H9 (cell line): ENCODE results near the gene NDUFB1. TPM values are rescaled to one million over a fixed set of nuclear protein-coding genes. Genes with fewer than 3 reads are reported as not detected.

Experiments used
- DNase-seq: peaks from one replicate; pipeline ENCODE4 v3.0.0-alpha.2; 2017
- H2AFZ ChIP-seq: one replicate; pipeline ENCODE4 v1.6.1; 2013; ENCODE audit warnings: mild to moderate bottlenecking, low read length, control low read depth, moderate library complexity
- H2AK5ac ChIP-seq: 2 replicates; pipeline ENCODE4 v1.6.1; 2013; ENCODE audit warnings: low read length, control low read depth, mixed read lengths; ENCODE audit not compliant: insufficient read length
- H2BK120ac ChIP-seq: one replicate; pipeline ENCODE4 v1.6.1; 2013; ENCODE audit warnings: low read depth, mild to moderate bottlenecking, low read length, control low read depth, inconsistent platforms; ENCODE audit not compliant: poor library complexity, severe bottlenecking
- H2BK12ac ChIP-seq: 2 replicates; pipeline ENCODE4 v1.6.1; 2013; ENCODE audit warnings: low read length, control low read depth, mixed read lengths, low read depth; ENCODE audit not compliant: insufficient read length
- H2BK15ac ChIP-seq: 2 replicates; pipeline ENCODE4 v1.6.1; 2013; ENCODE audit warnings: low read depth, low read length, control low read depth
- H2BK20ac ChIP-seq: one replicate; pipeline ENCODE4 v1.6.1; 2013; ENCODE audit warnings: low read depth, mild to moderate bottlenecking, low read length, control low read depth, inconsistent platforms; ENCODE audit not compliant: poor library complexity, severe bottlenecking
- H2BK5ac ChIP-seq: 2 replicates; pipeline ENCODE4 v1.6.1; 2013; ENCODE audit warnings: low read length, control low read depth, mixed read lengths; ENCODE audit not compliant: insufficient read length
- H3K14ac ChIP-seq: 2 replicates; pipeline ENCODE4 v1.6.1; 2013; ENCODE audit warnings: low read length, control low read depth; ENCODE audit not compliant: insufficient read depth
- H3K18ac ChIP-seq: 2 replicates; pipeline ENCODE4 v1.6.1; 2013; ENCODE audit warnings: low read depth, mild to moderate bottlenecking, mixed read lengths, low read length, control low read depth; ENCODE audit not compliant: insufficient read length
- H3K23ac ChIP-seq: 2 replicates; pipeline ENCODE4 v1.6.1; 2013; ENCODE audit warnings: low read length, control low read depth, mixed read lengths, low read depth; ENCODE audit not compliant: insufficient read length
- H3K23me2 ChIP-seq: 2 replicates; pipeline ENCODE4 v1.6.1; 2013; ENCODE audit warnings: low read depth, mild to moderate bottlenecking, mixed read lengths, low read length, control low read depth; ENCODE audit not compliant: insufficient read length, poor library complexity, severe bottlenecking
- H3K27ac ChIP-seq: 2 replicates; pipeline ENCODE4 v1.5.1; 2013; ENCODE audit warnings: low read length, control low read depth, mixed read lengths, low read depth; ENCODE audit not compliant: insufficient read length
- H3K27me3 ChIP-seq: 2 replicates; pipeline ENCODE4 v1.6.1; 2013; ENCODE audit warnings: low read length, control low read depth, inconsistent platforms; ENCODE audit not compliant: insufficient read depth
- H3K4ac ChIP-seq: 2 replicates; pipeline ENCODE4 v1.6.1; 2013; ENCODE audit warnings: low read depth, mild to moderate bottlenecking, control low read depth, inconsistent platforms, low read length, moderate library complexity
- H3K4me1 ChIP-seq: 2 replicates; pipeline ENCODE4 v1.6.1; 2013; ENCODE audit warnings: low read length, control low read depth, inconsistent platforms; ENCODE audit not compliant: insufficient read depth
- H3K4me2 ChIP-seq: 2 replicates; pipeline ENCODE4 v1.6.1; 2013; ENCODE audit warnings: low read length, control low read depth, mixed read lengths; ENCODE audit not compliant: insufficient read length, insufficient read depth
- H3K56ac ChIP-seq: 2 replicates; pipeline ENCODE4 v1.6.1; 2013; ENCODE audit warnings: low read depth, mild to moderate bottlenecking, mixed read lengths, low read length, control low read depth; ENCODE audit not compliant: insufficient read length
- H3K79me1 ChIP-seq: 2 replicates; pipeline ENCODE4 v1.6.1; 2013; ENCODE audit warnings: low read depth, mild to moderate bottlenecking, moderate library complexity, low read length, control low read depth, inconsistent platforms; ENCODE audit not compliant: insufficient read depth, poor library complexity, severe bottlenecking
- H3K79me2 ChIP-seq: 2 replicates; pipeline ENCODE4 v1.6.1; 2013; ENCODE audit warnings: low read length, control low read depth, inconsistent platforms; ENCODE audit not compliant: insufficient read depth
- H3K9ac ChIP-seq: 2 replicates; pipeline ENCODE4 v1.6.1; 2013; ENCODE audit warnings: low read length, control low read depth, mixed read lengths; ENCODE audit not compliant: insufficient read length; ENCODE audit errors: extremely low read depth
- H3K9me3 ChIP-seq: one replicate; pipeline ENCODE4 v1.6.1; 2013; ENCODE audit warnings: low read depth, low read length, inconsistent platforms; ENCODE audit not compliant: control insufficient read depth
- H3T11ph ChIP-seq: one replicate; pipeline ENCODE4 v1.6.1; 2013; ENCODE audit warnings: mild to moderate bottlenecking, low read length, control low read depth, inconsistent platforms
- H4K20me1 ChIP-seq: one replicate; pipeline ENCODE4 v1.6.1; 2013; ENCODE audit not compliant: control insufficient read depth, insufficient read length, insufficient read depth
- H4K5ac ChIP-seq: 2 replicates; pipeline ENCODE4 v1.6.1; 2013; ENCODE audit warnings: low read depth, mild to moderate bottlenecking, mixed read lengths, low read length, control low read depth; ENCODE audit not compliant: insufficient read length
- H4K8ac ChIP-seq: replicated peaks from 2 replicates; pipeline ENCODE4 v1.6.1; 2013; ENCODE audit warnings: low read length, control low read depth, mixed read lengths, low read depth; ENCODE audit not compliant: insufficient read length
- H4K91ac ChIP-seq: 2 replicates; pipeline ENCODE4 v1.6.1; 2013; ENCODE audit warnings: low read depth, mild to moderate bottlenecking, moderate library complexity, mixed read lengths, low read length, control low read depth; ENCODE audit not compliant: insufficient read length
- H3K27ac Mint-ChIP-seq, 3 experiments: 2 replicates in 2 of 3; 3 replicates in 1 of 3; pipeline ENCODE4 v1.8.0; 2020 to 2021; ENCODE audit warnings: mixed read lengths in 3 of 3, mild to moderate bottlenecking in 1 of 3, moderate library complexity in 1 of 3
- H3K27me3 Mint-ChIP-seq: 2 replicates; pipeline ENCODE4 v1.8.0; 2021; ENCODE audit warnings: low read depth, mild to moderate bottlenecking, moderate library complexity, mixed read lengths
- H3K36me3 Mint-ChIP-seq, 3 experiments: 2 replicates in 2 of 3; 3 replicates in 1 of 3; pipeline ENCODE4 v1.8.0; 2020 to 2021; ENCODE audit warnings: low read depth in 3 of 3, mixed read lengths in 3 of 3; ENCODE audit not compliant: insufficient read depth in 1 of 3
- H3K4me1 Mint-ChIP-seq, 2 experiments: 2 replicates each; pipeline ENCODE4 v1.8.0; 2020; ENCODE audit warnings: mixed read lengths in 2 of 2
- H3K4me3 Mint-ChIP-seq, 2 experiments: 2 replicates in 1 of 2; 3 replicates in 1 of 2; pipeline ENCODE4 v1.8.0; 2020 to 2021; ENCODE audit warnings: mild to moderate bottlenecking in 2 of 2, mixed read lengths in 2 of 2, moderate library complexity in 1 of 2
- H3K9me3 Mint-ChIP-seq, 2 experiments: 2 replicates in 1 of 2; 3 replicates in 1 of 2; pipeline ENCODE4 v1.8.0; 2020; ENCODE audit warnings: mild to moderate bottlenecking in 2 of 2, mixed read lengths in 2 of 2, moderate library complexity in 1 of 2
- WGBS: extraction: QIAGEN DNeasy Blood & Tissue Kit; methylation state at CpG from one replicate; pipeline ENCODE4 v1.1.7; 2013; ENCODE audit warnings: missing lambda C conversion rate, low lambda C conversion rate, mixed read lengths; ENCODE audit not compliant: insufficient read length; ENCODE audit errors: extremely low coverage; 5-methylcytosine and 5-hydroxymethylcytosine counted together
- total RNA-seq: library from RNA; stranded (reverse); gene quantifications from 2 replicates; pipeline ENCODE4 v1.2.1, GENCODE V29; 2021
- TF ChIP-seq, protein P1 (sequence below): fragments of 200-600 bp; sonication (generic); conservative IDR thresholded peaks from 3 replicates; pipeline ENCODE4 v1.8.0; 2021; ENCODE audit warnings: antibody characterized with exemption, mild to moderate bottlenecking

NDUFB1 gene
- total RNA-seq, 1 experiment from 2014 or later, result 153 TPM

DNA sequence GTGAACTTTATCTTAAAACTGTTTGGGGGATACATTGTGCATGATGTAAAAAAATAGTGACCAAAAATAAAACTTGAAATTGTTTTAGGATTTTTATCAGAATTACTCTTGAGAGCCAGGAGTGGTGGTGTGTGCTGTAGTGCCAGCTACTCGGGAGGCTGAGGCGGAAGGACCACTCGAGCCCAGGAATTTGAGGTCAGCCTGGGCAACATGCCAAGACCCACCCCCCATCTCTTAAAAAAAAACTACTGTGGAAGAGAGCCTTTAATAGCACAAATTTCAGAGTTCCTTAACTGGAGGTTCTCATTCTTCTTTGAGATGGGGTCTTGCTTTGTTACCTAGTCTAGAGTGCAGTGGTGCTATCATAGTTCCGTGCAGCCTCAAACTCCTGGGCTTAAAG lies 21.8 kb upstream of the NDUFB1 start:
- Histone ChIP-seq H2BK120ac (no peak overlapping the region), H2BK15ac (no peak overlapping the region), H3K27ac (no peak overlapping the region), H2BK5ac (no peak overlapping the region), H3K4me1 (no peaks in the 10 kb centered on the region), H3K23me2 (no peaks in the 10 kb centered on the region), H3K18ac (no peak overlapping the region), H4K91ac (no peak overlapping the region), H3K79me1 (no peaks in the 10 kb centered on the region), H4K20me1 (no peaks in the 10 kb centered on the region), H3K4ac (no peak overlapping the region), H3K9me3 (no peaks in the 10 kb centered on the region), H3K4me2 (no peak overlapping the region), H3T11ph (no peak overlapping the region), H2AFZ (no peak overlapping the region), H2BK12ac (no peak overlapping the region), H4K8ac (no peak overlapping the region), H3K79me2 (no peaks in the 10 kb centered on the region), H3K9ac (no peak overlapping the region), H2AK5ac (no peak overlapping the region), H3K56ac (no peak overlapping the region), H2BK20ac (no peak overlapping the region), H4K5ac (no peak overlapping the region), H3K27me3 (no peaks in the 10 kb centered on the region), H3K23ac (no peak overlapping the region), H3K14ac (no peak overlapping the region)
- Mint-ChIP-seq H3K4me1 (no peaks in the 10 kb centered on the region), H3K27ac (no peak overlapping the region), H3K36me3 (peaks cover 36 to 87% (median 66%) of the 10 kb centered on the region in 3 experiments; a peak in 6 of 7 replicates), H3K27me3 (no peaks in the 10 kb centered on the region), H3K9me3 (no peaks in the 10 kb centered on the region), H3K4me3 (no peak overlapping the region)
- no CpG with 5 or more reads among the region's 4 CpGs for WGBS
- no peak for DNase-seq
- TF ChIP-seq, protein P1, sequence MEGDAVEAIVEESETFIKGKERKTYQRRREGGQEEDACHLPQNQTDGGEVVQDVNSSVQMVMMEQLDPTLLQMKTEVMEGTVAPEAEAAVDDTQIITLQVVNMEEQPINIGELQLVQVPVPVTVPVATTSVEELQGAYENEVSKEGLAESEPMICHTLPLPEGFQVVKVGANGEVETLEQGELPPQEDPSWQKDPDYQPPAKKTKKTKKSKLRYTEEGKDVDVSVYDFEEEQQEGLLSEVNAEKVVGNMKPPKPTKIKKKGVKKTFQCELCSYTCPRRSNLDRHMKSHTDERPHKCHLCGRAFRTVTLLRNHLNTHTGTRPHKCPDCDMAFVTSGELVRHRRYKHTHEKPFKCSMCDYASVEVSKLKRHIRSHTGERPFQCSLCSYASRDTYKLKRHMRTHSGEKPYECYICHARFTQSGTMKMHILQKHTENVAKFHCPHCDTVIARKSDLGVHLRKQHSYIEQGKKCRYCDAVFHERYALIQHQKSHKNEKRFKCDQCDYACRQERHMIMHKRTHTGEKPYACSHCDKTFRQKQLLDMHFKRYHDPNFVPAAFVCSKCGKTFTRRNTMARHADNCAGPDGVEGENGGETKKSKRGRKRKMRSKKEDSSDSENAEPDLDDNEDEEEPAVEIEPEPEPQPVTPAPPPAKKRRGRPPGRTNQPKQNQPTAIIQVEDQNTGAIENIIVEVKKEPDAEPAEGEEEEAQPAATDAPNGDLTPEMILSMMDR, result no peak
